MG63 (cell line): ENCODE results near the gene CUL4B. TPM values are rescaled to one million over a fixed set of nuclear protein-coding genes. Genes with fewer than 3 reads are reported as not detected.
"Not testable (repeated sequence)": the region's sequence is repeated elsewhere in the genome, so short reads cannot be mapped to it uniquely, and the experiment has no call there.

Experiments used
- DNase-seq: peaks from one replicate; pipeline ENCODE4 v3.0.0-alpha.2; 2020
- H3K27me3 ChIP-seq: fragments of 250-450 bp; sonication (Bioruptor Pico); 2 replicates; pipeline ENCODE4 v1.5.1; 2020; ENCODE audit warnings: mild to moderate bottlenecking, moderate library complexity
- H3K36me3 ChIP-seq: fragments of 250-450 bp; sonication (Bioruptor Pico); 2 replicates; pipeline ENCODE4 v1.5.1; 2020; ENCODE audit warnings: mild to moderate bottlenecking, moderate library complexity
- H3K4me3 ChIP-seq: fragments of 250-450 bp; sonication (Bioruptor Pico); 2 replicates; pipeline ENCODE4 v1.5.1; 2020; ENCODE audit warnings: mild to moderate bottlenecking, moderate library complexity
- H3K9me3 ChIP-seq: fragments of 250-450 bp; sonication (Bioruptor Pico); 2 replicates; pipeline ENCODE4 v1.5.1; 2020; ENCODE audit warnings: mild to moderate bottlenecking, moderate library complexity
- total RNA-seq: library from RNA; depleted of rRNA; stranded (reverse); fragments of >200 nt; shearing (Covaris generic); gene quantifications from 2 replicates; pipeline ENCODE4 v1.2.3, GENCODE V29; 2014; ENCODE audit warnings: low replicate concordance

CUL4B gene
- total RNA-seq, 1 experiment from 2014 or later: 19.0 TPM

GRCh38 chrX:120549483-120550452 lies 11.0 kb downstream of the CUL4B start:
- H3K9me3 ChIP-seq: no peaks in the 10 kb centered on the region
- no peak overlapping the region for H3K4me3 ChIP-seq
- peaks cover 31% of the 10 kb centered on the region for H3K36me3 ChIP-seq
- peak; percentile 71 for DNase-seq
- no peaks in the 10 kb centered on the region for H3K27me3 ChIP-seq

GRCh38 chrX:120536061-120536460 lies 24.7 kb downstream of the CUL4B start:
- Histone ChIP-seq H3K27me3 (no peaks in the 10 kb centered on the region), H3K36me3 (peaks cover 25% of the 10 kb centered on the region), H3K4me3 (no peak overlapping the region), H3K9me3 (no peaks in the 10 kb centered on the region)
- DNase-seq: no peak

GRCh38 chrX:120534413-120535205 lies 26.2 kb downstream of the CUL4B start:
- Histone ChIP-seq H3K27me3 (no peaks in the 10 kb centered on the region), H3K4me3 (no peak overlapping the region), H3K9me3 (no peaks in the 10 kb centered on the region), H3K36me3 (peaks cover 20% of the 10 kb centered on the region)
- DNase-seq: no peak

- no peak for DNase-seq
- 0 out of 2 replicates have a peak, but pooled peaks cover 2% of the 10 kb centered on the region for H3K9me3 ChIP-seq
Observed at GRCh38 chrX:120522820-120523219, 37.9 kb downstream of the CUL4B start.

GRCh38 chrX:120517936-120518335 lies 42.8 kb downstream of the CUL4B start:
- Histone ChIP-seq H3K4me3 (no peak overlapping the region), H3K9me3 (0 out of 2 replicates have a peak, but pooled peaks cover 2% of the 10 kb centered on the region), H3K36me3 (peaks cover 4% of the 10 kb centered on the region; the same call in 1 of the 2 replicates), H3K27me3 (no peaks in the 10 kb centered on the region)
- no peak for DNase-seq

More at GRCh38 chrX:120522820-120523219, 37.9 kb downstream of the CUL4B start:
- Histone ChIP-seq H3K27me3 (no peaks in the 10 kb centered on the region), H3K36me3 (peaks cover 7% of the 10 kb centered on the region), H3K4me3 (no peak overlapping the region)

- Histone ChIP-seq H3K36me3 (no peaks in the 10 kb centered on the region; the same call in 1 of the 2 replicates), H3K9me3 (no peaks in the 10 kb centered on the region), H3K27me3 (no peaks in the 10 kb centered on the region), H3K4me3 (no peak overlapping the region)
- no peak for DNase-seq
Observed at GRCh38 chrX:120514236-120514635, 46.5 kb downstream of the CUL4B start.

GRCh38 chrX:120512627-120513026 lies 48.1 kb downstream of the CUL4B start:
- H3K4me3 ChIP-seq: no peak overlapping the region
- H3K36me3 ChIP-seq: no peaks in the 10 kb centered on the region
- no peaks in the 10 kb centered on the region for H3K9me3 ChIP-seq
- no peaks in the 10 kb centered on the region for H3K27me3 ChIP-seq
- DNase-seq: no peak

- H3K27me3 ChIP-seq: no peaks in the 10 kb centered on the region
- DNase-seq: no peak
- H3K36me3 ChIP-seq: no peaks in the 10 kb centered on the region
- H3K9me3 ChIP-seq: no peaks in the 10 kb centered on the region
- H3K4me3 ChIP-seq: no peak overlapping the region
Observed at GRCh38 chrX:120512222-120512621, 48.5 kb downstream of the CUL4B start.

GRCh38 chrX:120504569-120504968 lies 56.2 kb downstream of the CUL4B start:
- no peaks in the 10 kb centered on the region for H3K9me3 ChIP-seq
- H3K27me3 ChIP-seq: no peaks in the 10 kb centered on the region
- H3K4me3 ChIP-seq: no peak overlapping the region
- H3K36me3 ChIP-seq: no peaks in the 10 kb centered on the region
- DNase-seq: no peak

- Histone ChIP-seq H3K9me3 (no peaks in the 10 kb centered on the region), H3K36me3 (no peaks in the 10 kb centered on the region), H3K27me3 (no peaks in the 10 kb centered on the region), H3K4me3 (no peak overlapping the region)
- no peak for DNase-seq
Observed at GRCh38 chrX:120499301-120500072, 61.3 kb downstream of the CUL4B start.

- not testable (repeated sequence) for H3K4me3 ChIP-seq, H3K36me3 ChIP-seq, H3K9me3 ChIP-seq, DNase-seq, H3K27me3 ChIP-seq
Observed at GRCh38 chrX:120490119-120490518, 70.6 kb downstream of the CUL4B start.

- no peak for DNase-seq
- Histone ChIP-seq H3K36me3 (no peaks in the 10 kb centered on the region), H3K27me3 (no peaks in the 10 kb centered on the region), H3K9me3 (no peaks in the 10 kb centered on the region), H3K4me3 (no peak overlapping the region)
Observed at GRCh38 chrX:120486786-120487185, 74.0 kb downstream of the CUL4B start.

GRCh38 chrX:120485638-120486520 lies 74.9 kb downstream of the CUL4B start:
- Histone ChIP-seq H3K9me3 (no peaks in the 10 kb centered on the region), H3K36me3 (no peaks in the 10 kb centered on the region), H3K4me3 (peak overlapping the region; percentile 42), H3K27me3 (no peaks in the 10 kb centered on the region)
- DNase-seq: peak; percentile 68

- peak overlapping the region; percentile 42 for H3K4me3 ChIP-seq
- H3K9me3 ChIP-seq: no peaks in the 10 kb centered on the region
- H3K36me3 ChIP-seq: no peaks in the 10 kb centered on the region
- no peak for DNase-seq
- no peaks in the 10 kb centered on the region for H3K27me3 ChIP-seq
Observed at GRCh38 chrX:120485315-120485637, 75.5 kb downstream of the CUL4B start.

- H3K9me3 ChIP-seq: no peaks in the 10 kb centered on the region
- H3K27me3 ChIP-seq: no peaks in the 10 kb centered on the region
- H3K36me3 ChIP-seq: no peaks in the 10 kb centered on the region
- no peak overlapping the region for H3K4me3 ChIP-seq
- DNase-seq: no peak
Observed at GRCh38 chrX:120477453-120477852, 83.3 kb downstream of the CUL4B start.

GRCh38 chrX:120476714-120477113 lies 84.0 kb downstream of the CUL4B start:
- H3K4me3 ChIP-seq: no peak overlapping the region
- H3K9me3 ChIP-seq: no peaks in the 10 kb centered on the region
- no peaks in the 10 kb centered on the region for H3K27me3 ChIP-seq
- H3K36me3 ChIP-seq: no peaks in the 10 kb centered on the region
- no peak for DNase-seq
